ENCODE data around the gene MLLT3.

DNA sequence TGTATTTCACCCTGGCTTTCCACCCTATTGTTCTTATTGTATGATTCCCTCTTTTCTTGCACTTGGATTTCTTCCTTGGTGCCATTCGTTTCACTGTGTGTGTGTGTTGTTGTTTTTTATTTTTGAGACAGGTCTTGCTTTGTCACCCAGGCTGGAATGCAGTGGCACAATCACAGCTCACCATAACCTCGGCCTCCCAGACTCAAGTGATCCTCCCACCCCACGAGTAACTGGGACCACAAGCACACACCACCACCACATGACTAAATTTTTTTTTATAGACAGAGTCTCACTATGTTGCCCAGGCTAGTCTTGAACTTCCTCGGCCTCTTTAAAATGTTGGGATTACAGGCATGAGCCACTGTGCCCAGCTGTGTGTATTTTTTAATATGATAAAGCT lies 72.0 kb downstream of the MLLT3 start:
- TF ChIP-seq EZH2 (IDR thresholded peaks at IDR 0.05), result no peak
- TF ChIP-seq, protein P1, sequence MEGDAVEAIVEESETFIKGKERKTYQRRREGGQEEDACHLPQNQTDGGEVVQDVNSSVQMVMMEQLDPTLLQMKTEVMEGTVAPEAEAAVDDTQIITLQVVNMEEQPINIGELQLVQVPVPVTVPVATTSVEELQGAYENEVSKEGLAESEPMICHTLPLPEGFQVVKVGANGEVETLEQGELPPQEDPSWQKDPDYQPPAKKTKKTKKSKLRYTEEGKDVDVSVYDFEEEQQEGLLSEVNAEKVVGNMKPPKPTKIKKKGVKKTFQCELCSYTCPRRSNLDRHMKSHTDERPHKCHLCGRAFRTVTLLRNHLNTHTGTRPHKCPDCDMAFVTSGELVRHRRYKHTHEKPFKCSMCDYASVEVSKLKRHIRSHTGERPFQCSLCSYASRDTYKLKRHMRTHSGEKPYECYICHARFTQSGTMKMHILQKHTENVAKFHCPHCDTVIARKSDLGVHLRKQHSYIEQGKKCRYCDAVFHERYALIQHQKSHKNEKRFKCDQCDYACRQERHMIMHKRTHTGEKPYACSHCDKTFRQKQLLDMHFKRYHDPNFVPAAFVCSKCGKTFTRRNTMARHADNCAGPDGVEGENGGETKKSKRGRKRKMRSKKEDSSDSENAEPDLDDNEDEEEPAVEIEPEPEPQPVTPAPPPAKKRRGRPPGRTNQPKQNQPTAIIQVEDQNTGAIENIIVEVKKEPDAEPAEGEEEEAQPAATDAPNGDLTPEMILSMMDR (IDR thresholded peaks at IDR 0.05), result no peak
